Uterus (tissue), 2 donors: ENCODE data around the gene SPATA4.

Experiments
- CTCF ChIP-seq, 4 experiments: fragments of 200-600 bp in 2 of 4; fragments of 450-650 bp in 2 of 4; sonication (generic) in 2 of 4; IDR thresholded peaks; one replicate each; pipeline ENCODE4 v1.5.1; 2016 to 2019; ENCODE audit warnings: antibody characterized with exemption in 4 of 4, mild to moderate bottlenecking in 2 of 4, moderate library complexity in 1 of 4
- POLR2A ChIP-seq, 2 donors: fragments of 450-650 bp; IDR thresholded peaks; one replicate each; pipeline ENCODE4 v1.6.1; 2016; ENCODE audit warnings: antibody characterized with exemption in 2 of 2, mild to moderate bottlenecking in 1 of 2, moderate library complexity in 1 of 2

- TF ChIP-seq CTCF (IDR thresholded peaks at IDR 0.05) (no peak), POLR2A (IDR thresholded peaks at IDR 0.05) (no peak)
Measured at GRCh38 chr4:176217510-176217909, 22.1 kb upstream of the SPATA4 start.
